HS-5 (cell line): ENCODE measurements around the gene MYMK.

ENCODE experiments used
- DNase-seq: peaks from one replicate; pipeline ENCODE4 v3.0.0-alpha.2; 2012; ENCODE audit warnings: low read depth

The MYMK gene

GRCh38 chr9:133535306-133535877, 10.6 kb upstream of the MYMK start:
- DNase-seq = no peak

DNA sequence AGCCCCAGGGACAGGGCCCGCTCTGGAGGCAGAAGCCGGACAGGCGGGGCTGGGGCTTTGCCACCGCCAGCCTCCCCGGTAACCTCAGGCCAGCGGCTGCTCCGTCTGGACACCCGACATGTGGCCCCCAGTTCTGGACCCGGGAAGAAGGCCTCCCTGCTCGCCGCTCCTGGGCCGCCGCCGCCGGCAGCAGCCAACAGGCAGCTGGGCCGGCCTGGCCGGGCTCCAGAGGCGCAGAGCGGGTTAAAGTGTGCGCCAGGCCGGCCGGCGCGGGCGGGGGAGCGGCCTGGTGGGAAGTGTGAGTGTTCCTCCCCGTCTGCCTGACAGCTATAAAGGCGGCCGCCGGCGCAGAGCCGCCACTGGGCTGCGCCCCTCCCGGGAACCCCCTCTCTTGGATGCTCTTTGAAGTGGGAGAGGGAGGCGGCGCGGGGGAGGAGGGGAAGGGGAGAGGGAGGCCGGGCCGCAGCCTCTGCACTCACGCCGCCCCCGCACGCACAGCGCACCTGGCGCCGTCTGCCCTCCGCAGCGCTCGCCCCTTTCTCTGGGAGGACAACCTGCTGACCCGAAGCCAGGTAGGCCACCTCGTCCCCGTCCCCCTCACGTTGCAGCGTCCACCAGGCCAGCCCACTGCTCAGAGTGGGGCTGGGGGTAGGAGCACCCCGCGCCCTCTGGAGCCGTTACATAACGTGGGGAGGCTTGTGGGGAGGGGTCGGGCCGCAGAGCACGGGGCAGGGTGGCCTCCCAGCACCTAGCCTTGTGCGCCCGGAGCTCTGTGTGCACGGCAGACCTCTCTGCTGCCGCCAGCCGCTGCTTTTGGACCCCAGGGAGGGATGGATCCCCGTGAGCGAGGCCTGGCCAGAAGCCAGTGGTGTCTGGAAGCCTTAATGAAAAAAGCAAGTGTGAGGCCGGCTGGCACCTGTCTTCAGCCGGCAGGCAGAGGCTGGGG, 9.9 kb upstream of the MYMK start, which contains the start of gene ADAMTSL2:
Gene ADAMTSL2, plus strand, starts transcription at position 359 of the 946 bp plus-strand sequence. CDS start 2,009 bp downstream, outside the sequence.
- no peak for DNase-seq

DNA sequence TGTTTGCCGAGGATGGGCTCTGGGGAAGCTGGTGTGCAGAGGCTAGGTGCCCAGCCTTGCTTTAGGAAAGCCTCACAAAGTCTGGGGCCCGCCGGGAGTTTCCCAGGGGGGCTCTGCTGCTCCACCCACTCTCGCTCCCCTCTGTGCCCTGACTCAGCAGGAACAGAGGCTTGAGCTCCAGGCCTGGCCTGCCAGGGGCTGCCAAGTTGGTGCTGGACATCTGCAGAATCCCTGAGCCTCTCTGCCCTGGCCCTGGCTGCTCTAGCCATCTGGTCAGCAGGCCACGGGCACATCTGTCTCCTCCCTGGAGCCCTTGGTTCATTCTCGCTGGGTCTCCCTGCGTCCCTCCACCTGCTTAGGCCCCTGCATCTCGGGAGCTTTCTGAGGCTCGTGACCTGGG, 9.1 kb upstream of the MYMK start:
- DNase-seq = no peak

GRCh38 chr9:133532937-133533668, 8.3 kb upstream of the MYMK start:
- no peak for DNase-seq

DNA sequence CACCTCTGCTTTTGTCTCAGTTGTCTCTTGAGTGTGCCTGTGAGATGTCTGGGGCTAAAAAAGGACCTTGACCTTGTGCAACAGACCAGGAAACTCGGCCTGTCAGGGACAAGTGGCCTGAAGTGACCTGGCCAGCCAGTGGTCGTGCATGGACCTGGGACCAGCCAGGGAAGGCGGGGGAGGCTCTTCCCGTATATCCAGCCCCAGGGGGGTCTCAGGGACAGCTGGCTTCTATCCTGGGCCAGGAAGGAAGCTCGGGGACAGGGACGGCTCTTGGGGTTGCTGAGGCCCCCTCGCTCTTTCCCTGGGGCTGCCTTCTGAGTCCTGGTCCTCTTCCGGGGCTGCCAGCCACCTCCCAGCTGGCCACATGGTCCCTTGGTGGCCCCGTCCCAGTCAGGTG, 6.5 kb upstream of the MYMK start:
- no peak for DNase-seq

GRCh38 chr9:133529874-133530273, 5.1 kb upstream of the MYMK start:
- no peak for DNase-seq

- DNase-seq = no peak
Observed at GRCh38 chr9:133529457-133529856, 4.7 kb upstream of the MYMK start.

- DNase-seq = no peak
Observed at GRCh38 chr9:133528876-133529241, 4.1 kb upstream of the MYMK start.

- DNase-seq = no peak
Observed at GRCh38 chr9:133528001-133528875, 3.5 kb upstream of the MYMK start.

- no peak for DNase-seq
Observed at GRCh38 chr9:133527444-133527920, 2.7 kb upstream of the MYMK start.

- no peak for DNase-seq
Observed at GRCh38 chr9:133526721-133527321, 2.1 kb upstream of the MYMK start.

GRCh38 chr9:133525677-133526076, 918 bp upstream of the MYMK start:
- no peak for DNase-seq

- no peak for DNase-seq
Observed at GRCh38 chr9:133524146-133524545, 613 bp downstream of the MYMK start.

- DNase-seq = no peak
Observed at GRCh38 chr9:133523106-133523505, 1.7 kb downstream of the MYMK start.

GRCh38 chr9:133522073-133522910, 2.5 kb downstream of the MYMK start:
- DNase-seq = no peak

DNA sequence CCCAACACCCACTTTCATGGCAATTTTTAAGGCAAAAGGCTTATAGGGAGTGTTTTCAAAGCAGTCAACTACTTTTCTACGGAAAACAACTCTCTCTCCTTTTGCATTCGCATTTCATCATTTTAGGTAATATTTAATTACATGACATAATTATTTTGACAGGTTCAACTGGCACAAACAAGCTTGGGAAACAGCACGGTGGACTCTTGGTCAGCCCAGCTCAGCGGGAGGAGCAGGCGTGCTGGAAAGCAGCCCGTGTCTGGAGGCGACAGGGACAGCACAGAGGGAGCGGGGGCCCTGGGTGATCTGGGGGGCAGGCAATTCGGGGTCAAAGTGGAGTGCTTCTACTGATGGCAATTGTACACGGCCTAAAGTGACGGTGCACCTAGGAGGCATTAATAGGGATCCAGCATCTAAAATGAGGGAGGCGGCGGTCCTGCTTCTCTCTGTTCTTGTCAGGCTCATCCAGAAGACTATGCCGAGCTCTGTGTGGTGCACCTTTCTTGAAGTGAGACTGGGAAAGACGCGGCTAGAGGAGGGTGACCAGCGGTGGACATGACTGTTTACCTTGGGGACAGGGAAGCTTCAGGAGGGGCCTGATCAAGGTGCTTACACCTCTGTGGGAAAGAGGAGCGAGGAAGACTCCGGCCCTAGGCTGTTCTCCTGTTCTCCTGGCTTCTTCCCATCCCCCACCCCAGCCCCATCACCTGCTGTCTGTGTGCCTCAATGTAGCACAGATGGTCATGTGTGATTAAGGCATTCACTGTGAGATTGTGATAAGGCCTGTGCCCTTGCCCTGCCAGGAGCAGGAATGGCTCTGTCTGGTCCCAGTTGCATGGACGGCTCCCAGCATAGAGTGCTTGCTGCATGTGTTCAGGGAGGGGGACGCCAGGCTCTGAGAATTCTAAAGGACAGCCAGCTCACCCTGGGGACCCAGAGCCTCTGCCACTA, 3.4 kb downstream of the MYMK start:
- no peak for DNase-seq

GRCh38 chr9:133520121-133520835, 4.5 kb downstream of the MYMK start:
- no peak for DNase-seq

- DNase-seq = no peak
Observed at GRCh38 chr9:133519693-133520092, 5.1 kb downstream of the MYMK start.
